ENCODE results near the gene NADK2.
A peak's percentile ranks its signal among the peaks of the same experiment; 100 is the strongest.
"Not testable (repeated sequence)": the region's sequence is repeated elsewhere in the genome, so short reads cannot be mapped to it uniquely, and the experiment has no call there.

NADK2 gene, protein sequence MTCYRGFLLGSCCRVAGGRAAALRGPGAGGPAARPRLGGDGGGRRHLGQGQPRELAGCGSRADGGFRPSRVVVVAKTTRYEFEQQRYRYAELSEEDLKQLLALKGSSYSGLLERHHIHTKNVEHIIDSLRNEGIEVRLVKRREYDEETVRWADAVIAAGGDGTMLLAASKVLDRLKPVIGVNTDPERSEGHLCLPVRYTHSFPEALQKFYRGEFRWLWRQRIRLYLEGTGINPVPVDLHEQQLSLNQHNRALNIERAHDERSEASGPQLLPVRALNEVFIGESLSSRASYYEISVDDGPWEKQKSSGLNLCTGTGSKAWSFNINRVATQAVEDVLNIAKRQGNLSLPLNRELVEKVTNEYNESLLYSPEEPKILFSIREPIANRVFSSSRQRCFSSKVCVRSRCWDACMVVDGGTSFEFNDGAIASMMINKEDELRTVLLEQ

DNA sequence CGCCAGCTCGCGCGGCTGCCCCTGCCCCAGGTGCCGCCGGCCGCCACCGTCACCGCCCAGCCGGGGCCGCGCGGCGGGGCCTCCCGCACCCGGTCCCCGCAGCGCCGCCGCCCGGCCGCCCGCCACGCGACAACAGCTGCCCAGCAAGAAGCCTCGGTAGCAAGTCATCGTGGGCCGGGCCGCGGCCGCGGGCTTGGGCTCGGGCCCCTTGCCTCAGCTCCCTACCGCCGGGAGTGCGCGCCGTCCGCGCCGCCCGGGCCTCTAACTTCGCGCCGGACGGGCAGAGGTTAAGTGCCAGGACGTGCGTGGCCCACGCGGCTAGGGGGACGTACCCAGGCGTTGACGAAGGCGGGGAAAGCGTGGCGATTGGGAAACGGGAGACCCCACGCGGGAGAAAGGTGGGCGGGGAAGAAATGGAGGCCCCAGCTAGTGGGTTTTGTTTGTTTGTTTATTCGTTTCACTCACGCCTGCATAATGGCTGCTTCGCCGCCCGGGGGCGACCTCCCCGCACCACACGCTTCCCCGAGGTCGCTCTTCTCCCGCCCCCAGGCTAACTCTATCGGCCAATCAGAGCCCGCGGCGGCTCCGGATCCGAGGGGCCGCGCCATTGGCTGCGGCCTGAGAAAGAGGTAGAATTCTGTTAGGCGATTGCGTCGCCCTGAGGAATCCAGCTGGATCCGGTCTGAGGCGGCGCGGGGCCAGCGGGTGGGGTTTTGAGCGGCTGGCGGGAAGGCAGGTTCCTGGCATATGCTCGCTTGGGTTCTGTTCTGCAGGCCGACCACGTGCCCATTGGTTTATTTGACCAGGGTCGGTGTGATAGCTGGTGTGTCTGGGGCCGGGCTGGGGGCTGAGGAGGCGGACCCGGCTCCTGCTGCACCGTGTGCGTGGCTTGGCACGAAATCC, at the start of gene NADK2:
TSS of gene NADK2 (minus strand) at position 295 of the 903 bp plus-strand sequence. CDS start at position 168, 127 bp downstream.
- DNase-seq, result peak; percentile 92

GRCh38 chr5:36285837-36286615, 44.3 kb upstream of the NADK2 start:
- no peak for DNase-seq

DNA sequence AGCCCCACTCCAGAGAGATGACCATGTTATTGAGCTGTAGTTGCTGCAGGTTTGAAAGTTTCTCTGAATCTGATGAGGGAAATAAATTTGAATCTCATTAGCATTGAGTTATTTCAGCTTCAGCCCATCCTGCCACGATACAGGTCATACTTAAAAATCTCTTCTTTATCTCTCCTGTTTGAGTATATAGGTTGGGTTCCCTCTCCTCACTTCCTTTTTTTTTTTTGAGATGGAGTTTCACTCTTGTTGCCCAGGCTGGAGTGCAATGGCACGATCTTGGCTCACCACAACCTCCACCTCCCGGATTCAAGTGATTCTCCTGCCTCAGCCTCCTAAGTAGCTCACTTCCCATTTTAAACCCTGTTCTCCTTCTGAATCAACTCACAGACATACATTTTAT, 42.0 kb upstream of the NADK2 start:
- not testable (repeated sequence) for DNase-seq

- DNase-seq, result no peak
Observed at GRCh38 chr5:36281626-36282025, 39.9 kb upstream of the NADK2 start.

DNA sequence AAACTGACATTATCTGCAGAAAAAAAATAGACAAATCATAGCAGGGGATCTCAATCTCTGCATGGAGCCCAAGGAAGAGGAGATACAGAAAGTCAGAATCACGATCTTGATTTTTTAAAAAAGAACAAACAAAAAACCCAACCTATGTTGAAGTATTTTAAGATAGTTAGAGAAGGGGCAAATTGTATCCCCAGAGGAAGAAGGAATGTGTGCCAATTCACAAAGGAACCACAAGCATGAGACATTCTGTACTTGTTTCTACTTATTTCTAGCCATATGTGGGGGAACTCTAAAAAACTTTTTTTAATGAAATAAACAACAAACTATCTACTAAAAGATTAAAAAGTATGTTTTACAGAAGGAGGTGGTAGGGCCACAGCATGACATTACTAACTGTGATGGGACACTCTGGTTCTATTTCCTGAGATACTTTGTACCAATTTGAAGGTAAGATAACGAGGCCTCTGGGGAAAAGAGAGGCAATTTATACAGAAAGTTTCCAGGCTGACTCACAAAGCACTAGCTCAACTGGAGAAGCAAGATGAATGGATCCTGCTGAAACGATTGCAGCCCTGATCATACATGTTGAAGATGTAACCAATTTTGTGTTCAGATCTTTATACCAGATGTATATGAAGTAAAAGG, 37.5 kb upstream of the NADK2 start:
- no peak for DNase-seq

- DNase-seq, result no peak
Observed at GRCh38 chr5:36277521-36278176, 35.9 kb upstream of the NADK2 start.

GRCh38 chr5:36276864-36277263, 35.1 kb upstream of the NADK2 start:
- no peak for DNase-seq

- DNase-seq, result no peak
Observed at GRCh38 chr5:36273809-36274526, 32.2 kb upstream of the NADK2 start.

GRCh38 chr5:36272136-36272690, 30.5 kb upstream of the NADK2 start:
- no peak for DNase-seq

- DNase-seq, result no peak
Observed at GRCh38 chr5:36270876-36271575, 29.3 kb upstream of the NADK2 start.

GRCh38 chr5:36270175-36270574, 28.4 kb upstream of the NADK2 start:
- DNase-seq, result no peak

DNA sequence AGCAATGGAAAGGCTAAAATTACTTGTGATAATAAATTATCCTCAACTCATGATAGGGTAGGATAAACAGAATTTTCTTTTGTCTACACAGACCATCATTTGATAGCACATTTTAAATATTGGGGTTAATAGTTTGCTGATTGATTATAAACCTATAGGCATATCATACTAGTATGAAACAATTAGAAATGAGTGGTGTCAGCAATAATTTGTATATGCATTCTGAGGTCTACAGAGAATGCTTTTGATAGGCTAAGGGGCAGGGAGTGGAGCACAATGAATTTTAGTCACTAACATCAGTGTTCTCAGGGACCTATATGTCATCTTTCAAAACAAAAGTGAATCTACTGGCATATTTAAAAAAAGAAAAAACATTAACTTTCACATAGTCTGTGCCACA, 27.8 kb upstream of the NADK2 start:
- DNase-seq, result no peak

DNA sequence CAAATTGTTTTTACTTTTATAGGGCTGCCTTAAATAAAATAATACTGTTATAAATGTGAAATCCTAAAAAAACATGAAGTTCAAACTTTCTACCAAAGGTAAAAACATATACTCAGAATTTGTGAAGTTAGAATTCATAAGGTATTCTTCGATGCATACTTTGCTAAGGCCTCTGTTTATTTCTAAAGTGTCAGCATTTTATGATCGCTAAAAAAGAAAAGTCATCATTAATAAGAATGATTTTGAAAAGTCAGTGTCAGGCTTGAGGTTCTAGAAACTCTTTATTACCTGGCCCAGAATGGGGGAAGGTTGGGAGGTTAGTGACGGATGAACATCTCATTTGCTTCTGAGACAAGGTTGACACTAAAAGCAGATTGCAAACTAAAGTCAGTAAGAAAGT, 26.2 kb upstream of the NADK2 start:
- DNase-seq, result no peak

GRCh38 chr5:36264202-36264760, 22.6 kb upstream of the NADK2 start:
- DNase-seq, result no peak

DNA sequence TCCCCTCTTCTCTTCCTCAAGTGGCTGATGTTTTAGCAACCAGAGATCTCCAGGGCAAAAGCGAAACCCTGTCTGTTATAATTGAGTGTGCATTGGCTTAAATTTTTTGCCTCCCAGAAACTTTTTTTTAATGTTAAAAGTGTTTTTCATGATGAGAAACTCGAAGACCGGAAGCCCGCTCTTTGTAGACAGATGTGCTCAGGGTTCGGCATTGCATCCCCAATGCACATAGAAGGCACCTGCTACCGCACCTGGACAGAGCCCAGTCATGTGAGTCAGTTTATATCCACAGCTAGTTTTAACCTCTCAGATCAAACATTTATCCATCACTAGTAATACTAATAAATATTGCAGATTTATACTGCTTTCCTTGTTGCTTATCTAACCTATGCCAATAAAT, 19.5 kb upstream of the NADK2 start:
- no peak for DNase-seq

DNA sequence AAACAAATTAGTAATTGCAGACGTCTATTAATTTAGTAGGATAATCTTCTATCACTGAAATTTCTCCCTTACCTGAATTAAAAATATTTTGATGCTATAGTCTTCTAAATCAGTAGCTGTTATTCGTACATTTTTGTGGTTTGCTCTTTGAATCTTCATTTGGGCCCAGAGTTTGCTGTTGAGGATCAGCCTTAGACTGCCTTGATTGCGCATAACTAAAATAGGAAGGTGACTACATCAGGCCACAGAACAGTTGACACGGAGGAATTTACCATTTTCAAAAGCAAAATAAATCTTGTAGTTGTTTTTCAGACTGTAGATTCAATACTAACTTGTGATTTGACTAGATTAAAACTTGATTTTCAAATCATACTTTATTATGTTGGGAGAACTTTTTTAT, 11.8 kb upstream of the NADK2 start:
- DNase-seq, result no peak

- DNase-seq, result no peak
Observed at GRCh38 chr5:36252722-36253365, 11.1 kb upstream of the NADK2 start.

GRCh38 chr5:36251218-36251617, 9.5 kb upstream of the NADK2 start:
- no peak for DNase-seq

DNA sequence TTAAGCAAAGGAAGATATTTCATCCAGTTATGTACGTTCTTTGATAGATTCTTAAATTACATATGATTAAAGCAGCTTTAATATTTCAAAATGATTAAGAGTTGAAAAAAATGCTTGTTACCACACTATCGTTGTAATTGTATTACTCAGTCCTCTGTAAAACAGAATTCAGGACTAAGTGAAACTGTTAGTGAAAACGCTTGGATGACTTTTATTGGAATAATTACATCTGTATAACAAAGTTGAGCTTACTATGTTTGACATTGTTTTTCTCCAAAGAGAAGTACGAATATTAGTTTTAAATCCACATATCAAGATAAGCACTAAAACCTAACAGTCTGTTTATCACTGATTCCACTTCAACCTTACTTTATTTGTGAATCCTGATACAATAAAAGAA, 8.7 kb upstream of the NADK2 start:
- no peak for DNase-seq
